Spleen (tissue), 11 donors: ENCODE results near the gene EPN3. TPM values are rescaled to one million over a fixed set of nuclear protein-coding genes. Genes with fewer than 3 reads are reported as not detected.

Experiments
- DNase-seq: peaks from one replicate; pipeline ENCODE4 v3.0.0-alpha.2; 2020
- H3K27ac ChIP-seq, 8 donors: fragments of 200-600 bp; sonication (generic) in 7 of 8; 1 replicate in 4 of 8; 2 replicates in 4 of 8; pipeline versions ENCODE4 v1.5.0 to v1.8.0; 2016 to 2021; ENCODE audit warnings: inconsistent platforms in 4 of 8, mild to moderate bottlenecking in 4 of 8, moderate library complexity in 1 of 8
- H3K27me3 ChIP-seq, 7 donors: fragments of 200-600 bp; sonication (generic) in 6 of 7; replicated peaks in 1 of 7; 1 replicate in 4 of 7; 2 replicates in 3 of 7; pipeline versions ENCODE4 v1.5.0 to v1.8.0; 2016 to 2021; ENCODE audit warnings: inconsistent platforms in 3 of 7, mild to moderate bottlenecking in 1 of 7
- H3K36me3 ChIP-seq, 6 donors: fragments of 200-600 bp; sonication (generic) in 5 of 6; 1 replicate in 4 of 6; 2 replicates in 2 of 6; pipeline versions ENCODE4 v1.5.0 to v1.8.0; 2016 to 2021; ENCODE audit warnings: inconsistent platforms in 2 of 6
- H3K4me1 ChIP-seq, 6 donors: fragments of 200-600 bp; sonication (generic) in 5 of 6; 1 replicate in 3 of 6; 2 replicates in 3 of 6; pipeline versions ENCODE4 v1.5.0 to v1.8.0; 2016 to 2021; ENCODE audit warnings: inconsistent platforms in 3 of 6
- H3K4me3 ChIP-seq, 8 donors: fragments of 200-600 bp; sonication (generic) in 7 of 8; 1 replicate in 4 of 8; 2 replicates in 4 of 8; pipeline versions ENCODE4 v1.5.0 to v1.8.0; 2016 to 2021; ENCODE audit warnings: inconsistent platforms in 4 of 8, mild to moderate bottlenecking in 4 of 8, moderate library complexity in 2 of 8
- H3K9me3 ChIP-seq, 8 donors: fragments of 200-600 bp; sonication (generic) in 7 of 8; 1 replicate in 4 of 8; 2 replicates in 4 of 8; pipeline versions ENCODE4 v1.5.0 to v1.8.0; 2016 to 2021; ENCODE audit warnings: inconsistent platforms in 4 of 8
- POLR2A ChIP-seq, 3 donors: fragments of 450-650 bp; IDR thresholded peaks; one replicate each; pipeline ENCODE4 v1.5.1; 2017; ENCODE audit warnings: antibody characterized with exemption in 3 of 3, mild to moderate bottlenecking in 1 of 3
- POLR2AphosphoS5 ChIP-seq, 3 donors: sonication (generic); formaldehyde crosslinking; IDR thresholded peaks; one replicate each; pipeline ENCODE4 v1.5.1; 2017; ENCODE audit warnings: antibody characterized with exemption in 3 of 3
- WGBS, 5 donors: extraction: QIAGEN DNeasy Blood & Tissue Kit in 3 of 5; methylation state at CpG; one replicate each; pipeline versions ENCODE4 v1.1.5 to v1.1.7; 2013 to 2018; 5-methylcytosine and 5-hydroxymethylcytosine counted together
- intact Hi-C: fragments of 100-400 bp; cut with DNase I; formaldehyde crosslinking; loops from one replicate; pipeline ENCODE4 v1.15.0; 2023; ENCODE audit warnings: low total_unique reads
- polyA plus RNA-seq, 3 donors: library from polyadenylated mRNA; stranded (reverse); fragments of 200-250 nt; gene quantifications; one replicate each; pipeline ENCODE4 v1.2.1, GENCODE V29; 2013
- total RNA-seq, 7 donors: library from RNA; depleted of rRNA in 3 of 7; stranded (reverse); fragments of >200 nt in 3 of 7; fragmentation: NEBNext Ultra II Directional in 4 of 7; extraction: Animal tissue kit (Norgen Biotek cat#: 25700) in 4 of 7; gene quantifications; one replicate each; pipeline versions ENCODE4 v1.1.0 to v1.2.1, GENCODE V29; 2016 to 2021
- TF ChIP-seq, protein P1 (sequence below), 11 experiments: fragments of 200-600 bp in 7 of 11; fragments of 450-650 bp in 4 of 11; sonication (generic) in 4 of 11; IDR thresholded peaks in 8 of 11; conservative IDR thresholded peaks in 3 of 11; 1 replicate in 7 of 11; 2 replicates in 4 of 11; pipeline versions ENCODE4 v1.4.0 to v1.8.0; 2016 to 2021; ENCODE audit warnings: antibody characterized with exemption in 11 of 11, inconsistent platforms in 4 of 11, mild to moderate bottlenecking in 1 of 11
- donor health status: healthy with polysubstance abuse.
- donor health status: DM: no; HTN: no; CAD: no; lungs with moderate emphysema.
- donor health status: DM: no; HTN: no; CAD: no.
- donor health status: Bipolar disorder and iron deficiency.
- donor health status: healthy.
- donor health status: DM: no; HTN: no; CAD: no.
- donor health status: DM: yes; HTN: yes; CAD: no.

Gene EPN3
- total and polyA plus RNA-seq, 10 donors, result 0.02 to 0.16 TPM; not detected in 8

DNA sequence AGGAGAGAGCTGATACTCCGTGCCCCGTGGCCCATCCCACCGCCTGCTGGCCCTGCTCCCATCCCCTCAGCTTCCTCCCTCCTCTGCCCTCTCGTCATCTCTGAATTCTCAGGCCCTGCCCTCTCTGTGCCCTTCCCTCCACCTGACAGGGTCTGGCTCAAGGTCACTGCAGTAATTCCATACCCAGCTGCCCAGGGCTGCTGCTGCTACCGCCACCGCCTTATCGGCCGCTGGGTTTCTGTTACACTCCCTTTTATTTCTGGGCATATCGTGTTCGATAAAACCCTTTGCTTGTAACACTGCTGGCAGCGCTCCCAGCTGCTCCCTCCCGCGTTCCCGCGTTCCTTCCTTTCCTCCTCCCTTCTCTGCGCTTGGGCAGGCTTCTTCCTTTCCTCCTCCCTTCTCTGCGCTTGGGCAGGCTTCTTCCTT, 1.2 kb downstream of the EPN3 start:
- intact Hi-C loops, result no loop called here
- peaks cover 0 to 30% (median 16%) of the 10 kb centered on the region in 6 donors for H3K4me1 ChIP-seq
- no peak overlapping the region for H3K27ac ChIP-seq
- TF ChIP-seq POLR2A (IDR thresholded peaks at IDR 0.05) (no peak), POLR2AphosphoS5 (IDR thresholded peaks at IDR 0.05) (no peak)
- TF ChIP-seq, protein P1, sequence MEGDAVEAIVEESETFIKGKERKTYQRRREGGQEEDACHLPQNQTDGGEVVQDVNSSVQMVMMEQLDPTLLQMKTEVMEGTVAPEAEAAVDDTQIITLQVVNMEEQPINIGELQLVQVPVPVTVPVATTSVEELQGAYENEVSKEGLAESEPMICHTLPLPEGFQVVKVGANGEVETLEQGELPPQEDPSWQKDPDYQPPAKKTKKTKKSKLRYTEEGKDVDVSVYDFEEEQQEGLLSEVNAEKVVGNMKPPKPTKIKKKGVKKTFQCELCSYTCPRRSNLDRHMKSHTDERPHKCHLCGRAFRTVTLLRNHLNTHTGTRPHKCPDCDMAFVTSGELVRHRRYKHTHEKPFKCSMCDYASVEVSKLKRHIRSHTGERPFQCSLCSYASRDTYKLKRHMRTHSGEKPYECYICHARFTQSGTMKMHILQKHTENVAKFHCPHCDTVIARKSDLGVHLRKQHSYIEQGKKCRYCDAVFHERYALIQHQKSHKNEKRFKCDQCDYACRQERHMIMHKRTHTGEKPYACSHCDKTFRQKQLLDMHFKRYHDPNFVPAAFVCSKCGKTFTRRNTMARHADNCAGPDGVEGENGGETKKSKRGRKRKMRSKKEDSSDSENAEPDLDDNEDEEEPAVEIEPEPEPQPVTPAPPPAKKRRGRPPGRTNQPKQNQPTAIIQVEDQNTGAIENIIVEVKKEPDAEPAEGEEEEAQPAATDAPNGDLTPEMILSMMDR (IDR thresholded peaks at IDR 0.05 in 8 of 11, conservative IDR thresholded peaks at IDR 0.05 in 3 of 11), result no peak
- no peaks in the 10 kb centered on the region for H3K36me3 ChIP-seq
- peaks cover 0 to 64% (median 34%) of the 10 kb centered on the region in 7 donors for H3K27me3 ChIP-seq
- H3K4me3 ChIP-seq, result peak overlapping the region in 1 of 8 donors; percentile 18
- 1 to 9% (median 4%) methylated on average over 16 to 17 of the region's 17 CpGs for WGBS, 5 donors
- DNase-seq, result no peak
- no peaks in the 10 kb centered on the region for H3K9me3 ChIP-seq

DNA sequence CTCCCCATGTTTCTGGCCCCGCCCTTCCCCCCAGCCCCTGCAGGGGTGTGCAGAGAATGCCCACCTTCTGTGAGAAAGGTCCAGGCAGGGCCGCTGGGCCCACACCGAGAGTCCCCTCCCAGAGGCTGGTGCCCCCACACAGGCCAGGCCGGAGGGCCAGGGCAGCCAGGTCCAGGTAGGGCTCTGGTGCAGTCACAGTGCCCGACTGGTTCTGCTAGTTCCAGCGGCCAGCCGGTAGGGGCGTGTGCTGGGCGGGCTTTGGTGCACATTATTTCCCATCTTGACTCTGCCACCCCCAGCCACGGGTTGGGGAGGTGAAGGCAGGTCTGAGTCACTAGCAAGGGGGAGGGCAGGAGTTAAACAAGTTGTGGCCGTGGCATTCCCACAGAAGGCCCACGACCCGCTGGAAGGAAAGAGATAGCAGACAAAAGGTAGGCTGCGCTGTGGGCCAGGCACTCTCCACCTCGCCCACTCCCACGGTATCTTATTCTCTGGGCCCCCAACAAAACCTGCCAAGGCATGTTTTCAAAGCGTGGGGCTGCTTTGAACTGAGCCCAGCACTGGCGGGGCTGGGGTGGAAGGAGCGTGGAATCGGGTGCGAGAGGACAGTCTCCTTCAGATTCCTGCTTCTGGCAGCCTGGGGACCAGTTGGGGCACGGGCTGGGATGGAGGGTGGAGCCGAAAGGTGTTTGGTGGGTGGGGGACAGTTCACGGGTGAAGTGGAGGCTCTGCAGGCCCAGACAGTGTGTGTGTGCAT, 1.9 kb downstream of the EPN3 start:
- no peaks in the 10 kb centered on the region for H3K9me3 ChIP-seq
- no peaks in the 10 kb centered on the region for H3K36me3 ChIP-seq
- peaks cover 0 to 30% (median 16%) of the 10 kb centered on the region in 6 donors for H3K4me1 ChIP-seq
- no peak for DNase-seq
- no peak overlapping the region for H3K4me3 ChIP-seq
- intact Hi-C loops, result no loop called here
- peaks cover 0 to 57% (median 32%) of the 10 kb centered on the region in 7 donors for H3K27me3 ChIP-seq
- H3K27ac ChIP-seq, result no peak overlapping the region
- TF ChIP-seq POLR2AphosphoS5 (IDR thresholded peaks at IDR 0.05) (no peak), POLR2A (IDR thresholded peaks at IDR 0.05) (no peak)
- TF ChIP-seq, protein P1 (IDR thresholded peaks at IDR 0.05 in 8 of 11, conservative IDR thresholded peaks at IDR 0.05 in 3 of 11), result peak in 1 of 11 experiments; percentile 22
- whole genome bisulfite sequencing, 5 donors, result 57 to 72% (median 61%) methylated on average over 18 to 24 of the region's 24 CpGs

DNA sequence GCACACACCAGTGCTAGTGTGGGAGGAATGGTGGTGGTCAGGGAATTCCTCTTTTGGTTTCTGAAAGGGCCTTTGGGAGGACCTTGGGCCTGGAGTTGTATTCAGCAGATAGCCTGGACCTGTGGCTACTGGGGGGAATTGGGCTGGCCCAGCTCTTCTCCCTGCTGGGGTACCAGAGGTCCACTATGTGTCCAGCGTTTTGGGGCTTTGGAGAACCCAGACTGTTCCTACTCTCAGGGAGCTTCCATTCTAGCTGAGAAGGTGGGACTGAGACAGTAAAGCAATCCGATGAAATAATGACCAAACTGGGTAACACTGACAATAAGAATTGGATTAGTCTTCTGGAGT, 2.4 kb downstream of the EPN3 start:
- DNase-seq, result no peak
- Histone ChIP-seq H3K4me3 (no peak overlapping the region), H3K27ac (no peak overlapping the region), H3K4me1 (peaks cover 0 to 30% (median 16%) of the 10 kb centered on the region in 6 donors), H3K9me3 (no peaks in the 10 kb centered on the region), H3K27me3 (peaks cover 0 to 51% (median 30%) of the 10 kb centered on the region in 7 donors), H3K36me3 (no peaks in the 10 kb centered on the region)
- WGBS, 5 donors, result 91 to 98% (median 96%) methylated on average over 2 of the region's 2 CpGs
- intact Hi-C loops, result no loop called here
- no peak for TF ChIP-seq POLR2A (IDR thresholded peaks at IDR 0.05)
- TF ChIP-seq, protein P1 (IDR thresholded peaks at IDR 0.05 in 8 of 11, conservative IDR thresholded peaks at IDR 0.05 in 3 of 11), result no peak
- no peak for TF ChIP-seq POLR2AphosphoS5 (IDR thresholded peaks at IDR 0.05)

GRCh38 chr17:50535407-50535806, 2.9 kb downstream of the EPN3 start:
- TF ChIP-seq POLR2A (IDR thresholded peaks at IDR 0.05) (no peak), POLR2AphosphoS5 (IDR thresholded peaks at IDR 0.05) (no peak)
- TF ChIP-seq, protein P1 (IDR thresholded peaks at IDR 0.05 in 8 of 11, conservative IDR thresholded peaks at IDR 0.05 in 3 of 11), result no peak
- intact Hi-C loops, result no loop called here
- H3K4me1 ChIP-seq, result peaks cover 0 to 30% (median 16%) of the 10 kb centered on the region in 6 donors
- H3K27ac ChIP-seq, result no peak overlapping the region
- DNase-seq, result no peak
- H3K4me3 ChIP-seq, result no peak overlapping the region
- no peaks in the 10 kb centered on the region for H3K36me3 ChIP-seq
- no peaks in the 10 kb centered on the region for H3K9me3 ChIP-seq
- 84 to 91% (median 85%) methylated on average over 7 of the region's 7 CpGs for WGBS, 5 donors
- H3K27me3 ChIP-seq, result peaks cover 0 to 47% (median 29%) of the 10 kb centered on the region in 7 donors
